Panc1 (cell line): Measurements from ENCODE around the gene DYNC1I1.

Source experiments
- CTCF ChIP-seq: fragments of 450-650 bp; IDR thresholded peaks from 2 replicates; pipeline ENCODE4 v1.5.1; 2017; ENCODE audit warnings: mild to moderate bottlenecking
- POLR2AphosphoS5 ChIP-seq: IDR thresholded peaks from 2 replicates; pipeline ENCODE4 v1.6.1; 2012; ENCODE audit warnings: mild to moderate bottlenecking, low read depth, low read length, moderate library complexity
- REST ChIP-seq, 2 experiments: IDR thresholded peaks; 2 replicates each; pipeline ENCODE4 v1.6.1; 2011 to 2012; ENCODE audit warnings: low read depth in 2 of 2, control low read depth in 1 of 2, low read length in 1 of 2, mild to moderate bottlenecking in 1 of 2, moderate library complexity in 1 of 2; ENCODE audit not compliant: insufficient read depth in 1 of 2
- SIN3A ChIP-seq: IDR thresholded peaks from 2 replicates; pipeline ENCODE4 v1.6.1; 2012; ENCODE audit warnings: low read depth, mild to moderate bottlenecking, low read length, moderate library complexity, borderline replicate concordance; ENCODE audit not compliant: insufficient read depth
- TCF7L2 ChIP-seq: IDR thresholded peaks from 2 replicates; pipeline ENCODE4 v1.6.1; 2011; ENCODE audit warnings: mild to moderate bottlenecking, low read depth, low read length, inconsistent platforms

GRCh38 chr7:96052289-96052688, 279.9 kb downstream of the DYNC1I1 start:
- TF ChIP-seq CTCF (no peak), POLR2AphosphoS5 (no peak), REST (IDR thresholded peaks at IDR 0.05; ENCODE audit: insufficient read depth in 1 of 2, low read depth in 2 of 2, low read length in 1 of 2) (no peak), TCF7L2 (no peak), SIN3A (no peak)
